Measurements from ENCODE around the gene CD209. TPM values are rescaled to one million over a fixed set of nuclear protein-coding genes. Genes with fewer than 3 reads are reported as not detected.
"Not testable (repeated sequence)": the region's sequence is repeated elsewhere in the genome, so short reads cannot be mapped to it uniquely, and the experiment has no call there.

Gene CD209
- total RNA-seq, 1 experiment from 2014 or later: not detected

GRCh38 chr19:7775761-7776160, 28.4 kb upstream of the CD209 start:
- no peak overlapping the region for H3K9ac ChIP-seq (ENCODE audit: low read length)
- no peak overlapping the region for H3K4me3 ChIP-seq (ENCODE audit: low read length)
- H4K20me1 ChIP-seq (ENCODE audit: insufficient read depth, low read depth, low read length): no peaks in the 10 kb centered on the region
- no peaks in the 10 kb centered on the region for H3K9me2 ChIP-seq (replicated peaks; ENCODE audit: insufficient read depth, low read length)
- no peaks in the 10 kb centered on the region for H3K79me2 ChIP-seq (ENCODE audit: low read length)
- H2AFZ ChIP-seq (ENCODE audit: low read length): no peak overlapping the region
- H3K36me3 ChIP-seq (ENCODE audit: insufficient read depth, low read length): no peaks in the 10 kb centered on the region
- no peak overlapping the region for H3K27ac ChIP-seq (ENCODE audit: low read length)
- no peaks in the 10 kb centered on the region for H3K9me3 ChIP-seq (ENCODE audit: low read length)
- H3K4me2 ChIP-seq (ENCODE audit: low read depth, low read length, poor library complexity, severe bottlenecking): no peak overlapping the region
- no peaks in the 10 kb centered on the region for H3K4me1 ChIP-seq (ENCODE audit: low read length)
- H3K27me3 ChIP-seq (ENCODE audit: low read length): no peaks in the 10 kb centered on the region
- no peak for DNase-seq

- DNase-seq: no peak
- no peaks in the 10 kb centered on the region for H3K4me1 ChIP-seq (ENCODE audit: low read length)
- no peak overlapping the region for H3K4me2 ChIP-seq (ENCODE audit: low read depth, low read length, poor library complexity, severe bottlenecking)
- no peaks in the 10 kb centered on the region for H3K27me3 ChIP-seq (ENCODE audit: low read length)
- no peak overlapping the region for H3K27ac ChIP-seq (ENCODE audit: low read length)
- H3K4me3 ChIP-seq (ENCODE audit: low read length): no peak overlapping the region
- no peak overlapping the region for H3K9ac ChIP-seq (ENCODE audit: low read length)
- no peak overlapping the region for H2AFZ ChIP-seq (ENCODE audit: low read length)
- H3K9me2 ChIP-seq (replicated peaks; ENCODE audit: insufficient read depth, low read length): no peaks in the 10 kb centered on the region
- H3K36me3 ChIP-seq (ENCODE audit: insufficient read depth, low read length): no peaks in the 10 kb centered on the region
- no peaks in the 10 kb centered on the region for H3K79me2 ChIP-seq (ENCODE audit: low read length)
- no peaks in the 10 kb centered on the region for H4K20me1 ChIP-seq (ENCODE audit: insufficient read depth, low read depth, low read length)
- no peaks in the 10 kb centered on the region for H3K9me3 ChIP-seq (ENCODE audit: low read length)
These were observed 26.5 kb upstream of the CD209 start for GRCh38 chr19:7773841-7774240.

GRCh38 chr19:7772752-7773291, 25.5 kb upstream of the CD209 start:
- no peak overlapping the region for H3K27ac ChIP-seq (ENCODE audit: low read length)
- H2AFZ ChIP-seq (ENCODE audit: low read length): no peak overlapping the region
- H3K79me2 ChIP-seq (ENCODE audit: low read length): no peaks in the 10 kb centered on the region
- H3K36me3 ChIP-seq (ENCODE audit: insufficient read depth, low read length): no peaks in the 10 kb centered on the region
- H3K4me2 ChIP-seq (ENCODE audit: low read depth, low read length, poor library complexity, severe bottlenecking): no peak overlapping the region
- H3K9me2 ChIP-seq (replicated peaks; ENCODE audit: insufficient read depth, low read length): no peaks in the 10 kb centered on the region
- no peaks in the 10 kb centered on the region for H3K9me3 ChIP-seq (ENCODE audit: low read length)
- no peak overlapping the region for H3K9ac ChIP-seq (ENCODE audit: low read length)
- no peaks in the 10 kb centered on the region for H3K27me3 ChIP-seq (ENCODE audit: low read length)
- H3K4me1 ChIP-seq (ENCODE audit: low read length): no peaks in the 10 kb centered on the region
- H4K20me1 ChIP-seq (ENCODE audit: insufficient read depth, low read depth, low read length): no peaks in the 10 kb centered on the region
- H3K4me3 ChIP-seq (ENCODE audit: low read length): no peak overlapping the region
- DNase-seq: peak; percentile 57

- H4K20me1 ChIP-seq (ENCODE audit: insufficient read depth, low read depth, low read length): no peaks in the 10 kb centered on the region
- no peaks in the 10 kb centered on the region for H3K36me3 ChIP-seq (ENCODE audit: insufficient read depth, low read length)
- H3K9ac ChIP-seq (ENCODE audit: low read length): no peak overlapping the region
- no peaks in the 10 kb centered on the region for H3K27me3 ChIP-seq (ENCODE audit: low read length)
- H3K9me3 ChIP-seq (ENCODE audit: low read length): no peaks in the 10 kb centered on the region
- no peak overlapping the region for H3K4me3 ChIP-seq (ENCODE audit: low read length)
- H3K4me1 ChIP-seq (ENCODE audit: low read length): no peaks in the 10 kb centered on the region
- H3K79me2 ChIP-seq (ENCODE audit: low read length): no peaks in the 10 kb centered on the region
- no peak for DNase-seq
- H3K9me2 ChIP-seq (replicated peaks; ENCODE audit: insufficient read depth, low read length): no peaks in the 10 kb centered on the region
- H3K27ac ChIP-seq (ENCODE audit: low read length): no peak overlapping the region
- no peak overlapping the region for H2AFZ ChIP-seq (ENCODE audit: low read length)
- no peak overlapping the region for H3K4me2 ChIP-seq (ENCODE audit: low read depth, low read length, poor library complexity, severe bottlenecking)
These were observed 23.7 kb upstream of the CD209 start for GRCh38 chr19:7771072-7771471.

GRCh38 chr19:7769171-7769570, 21.8 kb upstream of the CD209 start:
- Histone ChIP-seq H3K4me1 (ENCODE audit: low read length) (no peaks in the 10 kb centered on the region), H3K9me3 (ENCODE audit: low read length) (no peaks in the 10 kb centered on the region)

DNA sequence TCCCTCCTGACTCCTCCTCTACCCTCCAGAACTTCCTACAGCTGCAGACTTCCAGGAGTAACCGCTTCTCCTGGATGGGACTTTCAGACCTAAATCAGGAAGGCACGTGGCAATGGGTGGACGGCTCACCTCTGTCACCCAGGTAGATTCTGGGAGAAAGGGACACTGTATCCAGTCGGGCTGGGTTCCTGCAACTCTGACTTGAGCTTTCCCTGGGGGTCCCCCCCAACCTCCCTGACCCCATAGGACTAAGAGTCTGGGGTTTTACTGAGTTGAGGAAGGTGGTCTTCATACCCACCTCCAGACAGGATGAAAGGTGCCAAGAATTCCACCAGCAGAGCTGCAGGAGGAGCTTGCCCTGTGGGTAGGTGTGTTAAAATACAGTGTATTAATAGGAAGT, 20.2 kb upstream of the CD209 start:
- Histone ChIP-seq H3K36me3 (ENCODE audit: insufficient read depth, low read length) (no peaks in the 10 kb centered on the region), H3K27ac (ENCODE audit: low read length) (no peak overlapping the region), H3K27me3 (ENCODE audit: low read length) (no peaks in the 10 kb centered on the region), H3K4me3 (ENCODE audit: low read length) (no peak overlapping the region), H2AFZ (ENCODE audit: low read length) (no peak overlapping the region), H3K9ac (ENCODE audit: low read length) (no peak overlapping the region), H3K9me2 (replicated peaks; ENCODE audit: insufficient read depth, low read length) (no peaks in the 10 kb centered on the region), H4K20me1 (ENCODE audit: insufficient read depth, low read depth, low read length) (no peaks in the 10 kb centered on the region), H3K4me1 (ENCODE audit: low read length) (no peaks in the 10 kb centered on the region), H3K79me2 (ENCODE audit: low read length) (no peaks in the 10 kb centered on the region), H3K4me2 (ENCODE audit: low read depth, low read length, poor library complexity, severe bottlenecking) (no peak overlapping the region), H3K9me3 (ENCODE audit: low read length) (no peaks in the 10 kb centered on the region)
- DNase-seq: no peak

More at GRCh38 chr19:7769171-7769570, 21.8 kb upstream of the CD209 start:
- Histone ChIP-seq H3K79me2 (ENCODE audit: low read length) (no peaks in the 10 kb centered on the region), H3K36me3 (ENCODE audit: insufficient read depth, low read length) (no peaks in the 10 kb centered on the region), H3K4me2 (ENCODE audit: low read depth, low read length, poor library complexity, severe bottlenecking) (no peak overlapping the region), H3K27ac (ENCODE audit: low read length) (no peak overlapping the region), H3K9me2 (replicated peaks; ENCODE audit: insufficient read depth, low read length) (no peaks in the 10 kb centered on the region), H3K9ac (ENCODE audit: low read length) (no peak overlapping the region), H2AFZ (ENCODE audit: low read length) (no peak overlapping the region), H3K27me3 (ENCODE audit: low read length) (no peaks in the 10 kb centered on the region), H3K4me3 (ENCODE audit: low read length) (no peak overlapping the region), H4K20me1 (ENCODE audit: insufficient read depth, low read depth, low read length) (no peaks in the 10 kb centered on the region)
- DNase-seq: no peak

DNA sequence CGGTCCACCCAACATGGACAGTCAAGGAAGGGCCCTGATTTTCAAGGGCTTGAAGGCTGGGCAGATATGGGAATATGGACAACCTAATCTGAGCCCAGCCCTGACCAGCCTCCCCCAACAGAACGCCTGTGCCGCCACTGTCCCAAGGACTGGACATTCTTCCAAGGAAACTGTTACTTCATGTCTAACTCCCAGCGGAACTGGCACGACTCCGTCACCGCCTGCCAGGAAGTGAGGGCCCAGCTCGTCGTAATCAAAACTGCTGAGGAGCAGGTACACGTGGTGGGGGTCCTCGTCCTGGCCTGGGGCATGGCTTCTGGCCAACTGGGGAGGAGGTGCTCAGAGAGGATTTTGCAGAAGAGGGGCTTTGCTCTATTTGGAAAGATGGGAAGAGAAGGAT, 19.2 kb upstream of the CD209 start:
- H3K36me3 ChIP-seq (ENCODE audit: insufficient read depth, low read length): no peaks in the 10 kb centered on the region
- H3K79me2 ChIP-seq (ENCODE audit: low read length): no peaks in the 10 kb centered on the region
- no peaks in the 10 kb centered on the region for H3K4me1 ChIP-seq (ENCODE audit: low read length)
- DNase-seq: no peak
- no peak overlapping the region for H2AFZ ChIP-seq (ENCODE audit: low read length)
- no peak overlapping the region for H3K27ac ChIP-seq (ENCODE audit: low read length)
- no peak overlapping the region for H3K4me2 ChIP-seq (ENCODE audit: low read depth, low read length, poor library complexity, severe bottlenecking)
- H3K9ac ChIP-seq (ENCODE audit: low read length): no peak overlapping the region
- H4K20me1 ChIP-seq (ENCODE audit: insufficient read depth, low read depth, low read length): no peaks in the 10 kb centered on the region
- no peak overlapping the region for H3K4me3 ChIP-seq (ENCODE audit: low read length)
- no peaks in the 10 kb centered on the region for H3K9me2 ChIP-seq (replicated peaks; ENCODE audit: insufficient read depth, low read length)
- H3K9me3 ChIP-seq (ENCODE audit: low read length): no peaks in the 10 kb centered on the region
- no peaks in the 10 kb centered on the region for H3K27me3 ChIP-seq (ENCODE audit: low read length)

DNA sequence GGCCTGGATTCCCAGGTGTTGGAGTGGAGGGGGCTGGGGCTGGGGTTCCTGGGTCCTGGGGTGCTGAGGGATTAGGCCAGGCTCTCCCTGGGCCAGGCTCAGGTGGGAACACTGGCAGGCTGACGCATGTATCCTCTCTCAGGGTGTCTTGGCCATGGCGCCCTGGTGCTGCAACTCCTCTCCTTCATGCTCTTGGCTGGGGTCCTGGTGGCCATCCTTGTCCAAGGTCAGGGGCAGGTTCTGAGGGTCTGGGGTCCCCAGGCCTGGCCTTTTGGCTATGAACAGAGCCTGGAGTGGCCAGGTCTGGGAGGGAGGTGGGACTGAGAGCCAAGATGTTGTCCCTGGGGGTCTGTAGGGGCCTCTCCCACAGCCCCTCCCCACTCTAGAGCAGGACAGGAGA, 17.7 kb upstream of the CD209 start:
- DNase-seq; H3K27me3 ChIP-seq (ENCODE audit: low read length); H3K9me2 ChIP-seq (replicated peaks; ENCODE audit: insufficient read depth, low read length); H4K20me1 ChIP-seq (ENCODE audit: insufficient read depth, low read depth, low read length); H3K4me2 ChIP-seq (ENCODE audit: low read depth, low read length, poor library complexity, severe bottlenecking); H3K79me2 ChIP-seq (ENCODE audit: low read length); H3K9me3 ChIP-seq (ENCODE audit: low read length); H3K27ac ChIP-seq (ENCODE audit: low read length); H3K4me1 ChIP-seq (ENCODE audit: low read length); H3K4me3 ChIP-seq (ENCODE audit: low read length); H3K36me3 ChIP-seq (ENCODE audit: insufficient read depth, low read length); H2AFZ ChIP-seq (ENCODE audit: low read length); H3K9ac ChIP-seq (ENCODE audit: low read length): not testable (repeated sequence)

GRCh38 chr19:7764157-7764556, 16.8 kb upstream of the CD209 start:
- not testable (repeated sequence) for H3K9me2 ChIP-seq (replicated peaks; ENCODE audit: insufficient read depth, low read length); H3K79me2 ChIP-seq (ENCODE audit: low read length); H3K9me3 ChIP-seq (ENCODE audit: low read length); DNase-seq; H3K4me3 ChIP-seq (ENCODE audit: low read length); H3K36me3 ChIP-seq (ENCODE audit: insufficient read depth, low read length); H3K9ac ChIP-seq (ENCODE audit: low read length); H3K4me2 ChIP-seq (ENCODE audit: low read depth, low read length, poor library complexity, severe bottlenecking); H2AFZ ChIP-seq (ENCODE audit: low read length); H3K27me3 ChIP-seq (ENCODE audit: low read length); H3K27ac ChIP-seq (ENCODE audit: low read length); H3K4me1 ChIP-seq (ENCODE audit: low read length); H4K20me1 ChIP-seq (ENCODE audit: insufficient read depth, low read depth, low read length)
